GM19023 (cell line): ENCODE data around the gene DNAJC7.
"Not testable (repeated sequence)": the region's sequence is repeated elsewhere in the genome, so short reads cannot be mapped to it uniquely, and the experiment has no call there.

Experiments
- ATAC-seq: cut with Tn5 transposase; IDR thresholded peaks from one replicate; pipeline ENCODE4 v1.9.1; 2021; ENCODE audit warnings: mild to moderate bottlenecking, moderate library complexity; ENCODE audit not compliant: unreplicated experiment

DNAJC7 gene

DNA sequence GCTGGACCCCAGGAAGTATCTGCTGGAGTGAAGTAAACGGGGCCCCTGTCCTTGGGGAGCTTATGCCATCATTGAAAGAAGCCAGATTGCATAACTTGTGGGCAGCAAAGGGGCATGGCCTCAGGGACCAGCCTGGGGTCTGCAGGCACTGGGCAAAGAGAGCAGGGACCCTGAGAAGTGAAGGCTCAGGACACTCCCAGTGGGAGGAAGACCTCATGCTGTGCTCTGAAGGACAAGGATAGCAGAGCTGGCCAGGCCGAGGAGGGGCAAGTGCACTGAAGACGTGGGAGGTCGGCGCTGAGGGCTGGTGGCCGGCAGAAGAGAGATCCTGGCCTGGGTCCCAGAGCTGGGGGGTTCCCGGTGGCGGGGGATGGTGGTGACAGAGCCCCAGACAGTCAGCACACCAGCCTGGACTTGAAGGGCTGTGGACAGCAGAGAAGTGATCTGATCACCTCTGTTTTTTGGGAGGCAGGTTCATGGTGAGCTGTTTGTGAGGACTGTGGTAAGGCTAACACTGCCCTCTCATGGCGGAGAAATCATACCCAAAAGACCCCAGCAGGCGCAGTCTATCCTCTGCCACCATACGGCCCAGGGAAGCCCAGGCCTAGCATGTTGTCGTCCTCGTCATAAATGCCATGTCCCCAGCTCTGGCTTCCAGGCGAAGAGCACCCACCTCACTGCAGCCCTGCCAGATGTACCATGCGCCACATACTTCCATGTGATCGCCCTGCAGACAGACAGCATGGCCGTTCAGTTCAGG, 57.7 kb downstream of the DNAJC7 start:
- no peak for ATAC-seq

DNA sequence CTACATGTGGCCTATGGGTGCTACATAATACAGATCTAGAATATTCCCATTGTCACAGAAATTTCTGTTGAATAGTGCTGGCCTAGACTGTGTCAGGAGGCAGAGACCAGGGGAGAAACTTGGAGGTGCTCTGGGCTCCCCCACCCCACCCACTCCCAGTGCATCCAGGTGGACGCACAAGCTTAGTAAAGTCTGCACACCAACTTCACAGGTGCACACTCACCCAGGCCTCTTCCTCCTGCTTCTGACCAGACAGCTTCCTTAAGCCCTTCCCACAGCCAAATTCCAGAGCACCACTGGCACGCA, 58.3 kb downstream of the DNAJC7 start:
- ATAC-seq: no peak

DNA sequence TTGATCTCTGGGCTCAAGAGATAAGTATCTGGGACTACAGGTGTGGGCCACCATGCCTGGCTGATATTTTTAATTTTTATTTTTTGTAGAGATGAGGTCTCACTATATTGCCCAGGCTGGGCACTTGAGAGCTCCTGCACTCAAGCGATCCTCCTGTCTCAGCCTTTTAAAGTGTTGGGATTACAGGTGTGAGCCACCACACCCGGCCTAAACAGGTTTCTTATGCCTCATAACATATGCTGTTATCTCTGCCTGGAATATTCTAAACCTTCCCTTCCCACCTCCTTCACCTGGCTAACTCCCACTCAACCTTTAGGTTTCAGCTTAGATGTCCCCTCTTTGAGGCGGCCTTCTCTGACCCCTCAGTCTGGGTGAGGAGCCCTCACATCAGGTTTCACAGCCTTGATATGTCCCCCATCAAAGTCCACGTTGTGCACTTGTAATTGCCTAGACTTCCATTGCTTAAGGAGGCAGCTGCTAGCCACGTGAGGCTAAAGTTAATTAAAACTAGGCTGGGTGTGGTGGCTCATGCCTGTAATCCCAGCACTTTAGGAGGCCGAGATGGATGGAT, 59.3 kb downstream of the DNAJC7 start:
- ATAC-seq: no peak

DNA sequence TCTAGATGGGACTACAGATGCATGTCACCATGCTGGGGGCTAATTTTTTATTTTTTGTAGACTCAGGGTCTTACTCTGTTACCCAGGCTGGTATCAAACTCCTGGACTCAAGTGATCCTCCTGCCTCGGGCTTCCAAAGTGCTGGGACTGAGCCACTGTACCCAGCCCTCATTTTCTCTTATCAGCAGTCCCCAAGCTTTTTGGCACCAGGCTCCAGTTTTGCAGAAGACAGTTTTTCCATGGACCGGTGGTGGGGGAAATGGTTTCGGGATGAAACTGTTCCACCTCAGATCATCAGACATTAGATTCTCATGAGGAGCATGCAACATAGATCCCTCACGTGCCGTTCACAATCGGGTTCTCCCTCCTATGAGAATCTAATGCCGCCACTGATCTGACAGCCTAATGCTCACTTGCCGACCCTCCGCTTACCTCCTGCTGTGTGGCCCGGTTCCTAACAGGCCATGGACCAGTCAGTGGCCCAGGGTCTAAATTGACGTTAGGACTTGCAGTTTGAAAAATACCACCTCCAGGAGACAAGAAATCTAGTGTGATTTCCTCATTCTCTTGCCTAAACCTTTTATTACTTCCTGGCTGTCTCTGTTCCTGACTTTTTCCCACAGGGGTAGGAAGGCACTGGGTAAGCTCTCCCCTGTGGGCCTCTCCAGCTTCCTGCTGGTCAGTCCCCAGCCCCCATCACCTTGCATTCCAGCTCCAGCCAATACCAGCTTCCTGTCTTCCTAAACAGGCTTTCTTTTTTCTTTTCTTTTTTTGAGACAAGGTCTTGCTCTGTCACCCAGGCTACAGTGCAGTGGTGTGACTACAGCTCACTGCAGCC, 60.0 kb downstream of the DNAJC7 start:
- ATAC-seq: no peak

DNA sequence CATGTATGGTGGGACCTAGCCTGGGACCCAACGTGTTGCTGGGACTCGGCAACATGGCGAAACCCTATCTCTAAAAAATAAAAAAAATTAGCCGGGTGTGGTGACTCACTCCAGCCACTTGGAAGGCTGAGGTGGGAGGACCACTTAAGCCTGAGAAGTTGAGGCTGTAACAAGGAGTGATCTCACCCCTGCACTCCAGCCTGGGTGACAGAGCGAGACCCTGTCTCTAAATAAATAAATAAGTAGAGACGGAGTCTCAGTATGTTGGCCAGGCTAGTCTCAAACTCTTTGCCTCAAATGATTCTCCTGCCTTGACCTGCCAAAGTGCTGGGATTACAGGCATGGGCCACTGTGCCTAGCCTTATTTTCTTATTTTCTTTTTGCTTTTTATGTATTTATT, 60.7 kb downstream of the DNAJC7 start:
- no peak for ATAC-seq

DNA sequence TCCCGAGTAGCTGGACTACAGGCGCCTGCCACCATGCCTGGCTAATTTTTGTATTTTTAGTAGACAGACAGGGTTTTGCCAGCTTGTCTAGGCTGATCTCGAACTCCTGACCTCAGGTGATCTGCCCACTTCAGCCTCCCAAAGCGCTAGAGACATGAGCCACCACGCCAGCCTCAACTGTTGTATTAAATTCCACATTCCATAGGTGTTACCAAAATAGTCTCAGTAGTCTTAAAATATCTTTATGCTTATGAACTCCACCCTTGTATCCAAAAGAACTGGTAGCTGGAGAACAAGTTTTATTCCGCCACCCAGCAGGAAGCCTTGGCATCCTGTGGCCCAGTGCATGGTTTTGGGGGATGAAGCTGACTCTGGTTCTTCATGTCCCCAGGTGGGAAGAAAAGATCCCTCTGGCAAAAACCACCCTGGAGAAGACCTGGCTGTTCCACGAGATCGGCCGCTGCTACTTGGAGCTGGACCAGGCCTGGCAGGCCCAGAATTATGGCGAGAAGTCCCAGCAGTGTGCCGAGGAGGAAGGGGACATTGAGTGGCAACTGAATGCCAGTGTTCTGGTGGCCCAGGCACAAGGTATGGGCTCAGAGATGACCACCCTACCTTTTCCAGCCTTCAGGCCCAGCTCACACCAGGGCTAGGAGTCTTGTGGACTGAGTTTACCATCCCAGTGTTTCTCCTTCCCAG, 68.3 kb downstream of the DNAJC7 start:
- ATAC-seq: no peak

DNA sequence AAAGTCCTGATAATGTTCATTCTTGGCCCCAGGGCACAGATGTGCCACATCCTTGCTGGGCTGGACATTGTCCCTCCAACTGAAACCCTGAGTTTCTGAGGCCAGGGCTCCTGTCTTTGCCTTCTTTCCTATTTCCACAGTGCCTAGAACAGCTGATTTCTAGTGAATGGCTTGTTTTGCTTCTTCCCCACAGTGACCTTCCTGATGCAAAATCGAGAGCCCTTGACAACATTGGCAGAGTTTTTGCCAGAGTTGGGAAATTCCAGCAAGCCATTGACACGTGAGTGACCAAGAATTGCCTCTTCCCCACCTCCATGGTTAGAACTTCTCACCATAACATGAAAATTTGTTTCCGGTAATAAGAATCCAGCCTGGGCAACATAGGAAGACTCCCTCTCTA, 72.3 kb downstream of the DNAJC7 start:
- ATAC-seq: no peak

DNA sequence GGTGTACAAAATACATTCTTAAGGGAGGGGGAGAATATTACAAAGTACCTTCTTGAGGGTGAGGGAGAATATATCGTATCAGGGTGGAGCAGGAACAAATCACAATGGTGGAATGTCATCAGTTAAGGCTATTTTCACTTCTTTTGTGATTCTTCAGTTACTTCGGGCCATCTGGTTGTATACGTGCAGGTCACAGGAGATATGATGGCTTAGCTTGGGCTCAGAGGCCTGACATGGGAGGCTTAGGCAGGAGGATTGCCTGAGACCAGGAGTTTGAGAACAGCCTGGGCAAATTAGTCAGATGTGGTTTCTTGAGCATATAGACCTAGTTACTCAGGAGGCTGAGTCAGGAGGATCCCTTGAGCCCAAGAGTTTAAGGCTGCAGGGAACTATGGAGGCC, 73.7 kb downstream of the DNAJC7 start:
- no peak for ATAC-seq

DNA sequence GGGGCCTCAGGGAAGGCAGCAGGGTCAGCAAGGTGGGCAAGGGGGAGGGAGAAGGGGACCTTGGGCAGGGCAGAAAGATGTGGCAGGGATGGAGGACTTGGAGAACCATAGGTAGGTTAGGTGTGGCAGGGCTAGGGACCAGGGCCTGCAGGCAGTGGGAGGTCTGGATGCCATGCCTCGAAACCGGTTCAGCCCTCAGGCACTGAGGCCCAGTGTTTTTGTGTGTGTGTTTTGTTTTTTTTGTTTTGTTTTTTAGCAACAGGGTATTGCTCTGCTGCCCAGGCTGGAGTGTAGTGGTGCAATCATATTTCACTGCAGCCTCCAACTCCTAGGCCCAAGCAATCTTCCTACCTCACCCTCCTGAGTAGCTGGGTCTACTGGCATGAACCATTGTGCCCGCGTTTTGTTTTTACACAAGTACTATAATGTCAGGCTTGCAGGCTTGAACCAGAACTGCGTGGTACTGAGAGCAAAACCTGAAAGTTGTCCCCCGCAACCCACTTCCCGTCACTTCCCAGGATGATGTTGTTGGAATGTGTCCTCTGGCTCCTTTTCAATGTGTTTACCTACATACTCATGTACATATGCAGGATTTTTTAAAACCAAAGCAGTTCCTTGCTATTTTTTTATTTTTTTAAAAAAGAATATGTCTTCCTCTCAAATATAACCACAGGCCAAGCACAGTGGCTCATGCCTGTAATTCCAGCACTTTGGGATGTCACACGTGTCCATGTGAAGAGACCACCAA, 74.4 kb downstream of the DNAJC7 start:
- no peak for ATAC-seq

DNA sequence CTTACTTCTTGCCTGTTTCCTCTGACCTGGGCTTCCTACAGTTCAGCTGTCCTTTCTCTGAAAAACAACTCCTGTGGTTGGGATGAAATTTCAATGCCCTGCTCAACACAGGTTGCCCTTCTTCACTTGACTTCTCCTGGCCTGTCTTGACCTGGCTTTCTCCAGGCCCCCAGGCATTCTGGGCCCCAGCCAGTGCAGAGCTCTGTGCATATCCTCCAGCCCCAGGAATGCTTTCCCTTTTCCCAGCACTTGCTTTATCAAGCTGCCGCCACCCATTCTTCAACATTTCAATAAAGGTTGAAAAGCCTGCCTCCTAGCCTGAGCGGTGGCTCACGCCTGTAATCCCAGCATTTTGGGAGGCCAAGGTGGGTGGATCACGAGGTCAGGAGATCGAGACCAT, 76.1 kb downstream of the DNAJC7 start:
- ATAC-seq: no peak

DNA sequence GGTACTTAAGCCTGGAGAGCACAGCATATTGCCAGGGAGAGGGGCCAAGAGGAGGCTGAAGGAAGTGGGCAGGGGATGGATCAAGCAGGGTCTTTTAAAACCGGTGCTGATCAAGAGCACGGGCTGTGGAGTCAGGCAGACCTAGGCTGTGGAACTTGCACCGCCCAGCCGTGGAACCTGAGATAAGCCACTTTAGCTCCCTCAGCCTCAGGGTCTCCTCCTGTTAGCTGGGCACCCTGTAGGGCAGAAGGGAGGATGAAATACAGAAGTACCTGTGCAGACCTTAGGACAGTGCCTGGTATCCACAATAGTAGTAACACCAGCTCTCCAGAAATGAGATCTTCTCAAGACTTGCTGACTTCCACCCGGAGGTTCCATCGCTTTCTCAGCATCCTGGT, 77.5 kb downstream of the DNAJC7 start:
- ATAC-seq: no peak

DNA sequence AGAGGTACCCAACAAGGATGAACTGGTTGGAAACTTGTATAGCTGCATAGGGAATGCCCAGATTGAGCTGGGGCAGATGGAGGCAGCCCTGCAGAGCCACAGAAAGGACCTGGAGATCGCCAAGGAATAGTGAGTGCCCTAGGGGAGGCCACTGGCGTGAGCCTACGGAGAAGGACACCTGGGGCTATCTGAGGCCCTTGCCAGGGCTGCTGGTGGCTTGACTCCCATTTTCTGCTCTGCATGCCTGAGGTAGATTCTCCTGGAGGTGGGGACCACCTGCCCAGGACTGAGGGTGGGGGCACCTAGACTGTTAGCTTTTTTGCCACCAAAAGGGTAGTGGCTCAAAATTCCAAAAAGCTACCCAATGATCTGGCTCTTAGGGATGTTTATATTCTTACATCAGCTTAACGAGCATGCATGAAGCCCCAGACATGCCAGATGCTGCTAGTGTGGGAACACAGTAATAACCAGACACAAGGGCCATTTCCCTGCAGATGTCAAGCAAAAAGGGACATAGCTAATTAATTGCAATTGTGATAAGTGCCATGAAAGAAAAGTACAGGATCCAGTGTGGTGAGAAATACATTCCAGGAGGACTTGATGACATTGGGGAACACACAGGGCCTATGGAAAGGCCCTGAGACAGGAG, 78.1 kb downstream of the DNAJC7 start:
- no peak for ATAC-seq

DNA sequence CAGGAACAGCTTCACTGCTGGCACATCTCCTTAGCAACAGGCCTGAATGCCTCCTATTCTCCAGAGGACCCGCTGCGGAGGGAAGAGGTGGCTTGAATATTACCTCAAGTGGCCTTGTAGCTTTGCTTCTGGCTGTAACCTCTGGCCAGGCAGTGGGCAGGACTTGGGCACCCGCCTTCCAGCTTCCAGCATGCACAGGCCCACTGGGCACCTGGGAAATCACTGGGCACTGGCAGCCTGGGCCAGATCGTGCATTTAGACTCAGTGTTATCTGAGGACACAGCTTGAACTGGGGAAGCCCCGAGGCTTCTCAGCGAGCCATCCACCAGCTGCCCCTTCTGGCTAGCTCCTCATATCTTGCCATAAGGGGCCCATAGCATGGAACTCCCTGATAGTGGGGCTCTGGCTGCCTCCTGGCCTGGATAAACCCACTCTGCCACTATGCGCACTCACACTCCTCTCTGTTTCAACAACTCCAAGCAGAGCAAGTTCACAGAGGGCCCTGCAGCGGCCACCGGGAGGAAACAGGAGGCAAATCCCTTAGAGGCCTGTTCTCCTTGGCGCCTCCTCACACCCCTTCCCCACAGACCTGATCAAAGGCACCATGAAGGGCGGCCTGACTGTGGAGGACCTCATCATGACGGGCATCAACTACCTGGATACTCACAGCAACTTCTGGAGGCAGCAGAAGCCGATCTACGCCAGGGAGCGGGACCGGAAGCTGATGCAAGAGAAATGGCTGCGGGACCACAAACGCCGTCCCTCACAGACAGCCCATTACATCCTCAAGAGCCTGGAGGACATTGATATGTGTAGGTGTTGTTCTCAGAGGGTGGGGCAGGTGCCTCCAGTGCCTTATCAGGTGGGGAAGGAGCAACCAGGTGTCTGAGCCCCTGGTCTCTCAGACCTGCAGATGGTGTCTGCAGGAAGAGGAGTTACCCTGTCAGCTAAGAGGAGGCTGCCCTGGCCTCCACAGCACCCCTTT, 79.0 kb downstream of the DNAJC7 start:
- no peak for ATAC-seq

DNA sequence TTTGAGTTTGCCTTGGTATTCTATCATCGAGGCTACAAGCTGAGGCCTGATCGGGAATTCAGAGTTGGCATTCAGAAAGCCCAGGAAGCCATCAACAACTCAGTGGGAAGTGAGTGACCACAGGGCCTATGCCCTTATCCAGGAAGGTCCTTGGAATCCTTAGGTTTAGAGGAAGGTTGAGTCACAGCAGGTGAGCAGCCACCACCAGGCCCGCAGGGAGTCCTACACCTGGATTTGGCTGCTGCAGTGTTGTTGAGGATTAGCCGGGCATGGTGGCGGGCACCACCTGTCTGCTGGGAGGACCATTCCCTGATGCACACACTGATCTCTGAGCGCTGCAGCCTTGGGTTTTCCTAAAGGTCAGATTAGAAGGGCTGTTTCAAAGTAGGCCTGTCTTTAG, 81.6 kb downstream of the DNAJC7 start:
- ATAC-seq: no peak

DNA sequence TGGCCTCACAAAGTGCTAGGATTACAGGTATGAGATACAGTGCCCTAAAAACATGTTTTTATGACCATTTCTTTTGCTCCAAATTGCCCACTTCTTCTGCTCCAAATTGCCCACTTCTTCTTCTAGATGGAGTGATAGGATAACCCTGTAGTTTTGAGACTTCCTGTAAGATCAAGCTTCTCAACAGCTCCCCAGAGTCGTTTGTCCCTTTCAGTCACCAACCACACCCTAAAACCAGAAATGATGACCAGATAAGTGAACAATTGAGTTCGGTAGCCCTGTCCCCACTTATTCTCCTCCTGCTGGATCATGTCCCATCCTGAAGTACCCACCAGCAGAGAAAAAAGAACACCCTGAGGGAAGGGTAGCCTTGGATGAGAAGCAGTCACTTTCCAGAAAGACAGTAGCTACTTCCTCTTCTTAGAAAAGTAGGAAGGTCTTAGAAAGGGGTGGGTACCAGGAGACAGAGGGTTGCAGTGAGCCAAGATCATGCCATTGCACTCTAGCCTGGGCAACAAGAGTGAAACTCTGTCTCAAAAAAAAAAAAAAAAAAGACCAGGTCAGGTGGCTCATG, 84.3 kb downstream of the DNAJC7 start:
- no peak for ATAC-seq

DNA sequence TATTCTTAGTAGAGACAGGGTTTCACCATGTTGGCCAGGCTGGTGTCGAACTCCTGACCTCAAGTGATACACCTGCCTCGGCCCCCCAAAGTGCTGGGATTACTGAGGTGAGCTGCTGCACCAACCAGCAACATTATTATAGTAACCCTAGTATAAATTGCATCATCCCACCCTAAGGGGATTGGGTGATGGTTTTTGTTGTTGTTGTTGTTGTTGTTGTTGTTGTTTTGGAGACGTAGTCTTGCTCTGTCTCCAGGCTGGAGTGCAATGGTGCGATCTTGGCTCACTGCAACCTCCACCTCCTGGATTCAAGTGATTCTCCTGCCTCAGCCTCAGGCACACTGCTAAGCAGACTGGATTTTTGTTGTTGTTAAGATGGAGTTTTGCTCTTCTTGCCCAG, 85.5 kb downstream of the DNAJC7 start:
- ATAC-seq: not testable (repeated sequence)

DNA sequence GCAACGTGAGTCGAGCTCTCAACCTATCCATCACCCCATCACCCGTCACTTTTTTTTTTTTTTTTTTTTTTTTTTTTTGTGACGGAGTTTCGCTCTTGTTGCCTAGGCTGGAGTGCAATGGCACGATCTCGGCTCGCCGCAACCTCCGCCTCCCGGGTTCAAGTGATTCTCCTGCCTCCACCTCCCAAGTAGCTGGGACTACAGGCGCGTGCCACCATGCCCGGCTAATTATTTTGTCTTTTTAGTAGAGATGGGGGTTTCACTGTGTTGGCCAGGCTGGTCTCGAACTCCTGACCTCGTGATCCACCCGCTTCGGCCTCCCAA, 86.4 kb downstream of the DNAJC7 start:
- peak; percentile 33 for ATAC-seq

DNA sequence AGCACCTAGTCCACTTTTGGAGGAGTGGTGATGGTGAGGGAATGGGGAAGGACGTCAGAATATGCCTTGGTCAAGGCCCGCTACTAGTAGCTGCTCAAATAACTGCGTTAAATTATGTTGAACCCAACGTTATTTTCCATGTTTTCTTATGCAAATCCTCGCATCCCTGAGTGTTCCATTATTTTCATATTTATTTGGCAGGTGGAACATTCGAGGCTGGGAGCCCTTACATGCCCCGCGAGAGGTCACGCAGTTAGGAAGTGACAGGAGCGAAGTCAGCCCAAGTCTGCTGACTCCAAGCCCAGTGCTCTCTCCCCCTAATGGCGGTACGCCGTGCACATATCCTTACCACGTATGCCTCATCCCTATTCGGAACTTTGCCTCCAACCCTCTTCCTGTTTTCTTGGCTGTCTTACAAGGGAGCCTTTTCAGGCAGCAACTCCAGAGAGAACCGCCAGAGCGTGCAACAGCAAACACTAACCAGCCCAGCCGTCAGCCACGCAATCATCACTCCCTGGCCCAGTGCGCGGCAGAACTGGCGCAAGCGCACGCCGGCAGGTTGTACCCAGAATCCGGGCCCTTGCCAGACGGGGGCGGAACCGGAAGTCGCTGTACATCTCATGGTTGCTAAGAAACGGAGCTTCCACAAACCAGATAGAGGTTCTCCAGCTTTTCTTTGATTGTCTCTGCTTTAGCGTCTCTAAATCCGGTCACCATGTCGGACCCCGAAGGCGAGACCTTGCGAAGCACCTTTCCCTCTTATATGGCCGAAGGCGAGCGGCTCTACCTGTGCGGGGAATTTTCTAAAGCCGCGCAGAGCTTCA, 87.0 kb downstream of the DNAJC7 start, which contains the start of gene ODAD4:
Gene ODAD4, plus strand, starts transcription at position 609 of the 824 bp plus-strand sequence. Its CDS starts 107 bp downstream, at position 716.
- peak; percentile 93 for ATAC-seq
